K562 (cell line): ENCODE measurements around the gene ZNF692. TPM values are rescaled to one million over a fixed set of nuclear protein-coding genes. Genes with fewer than 3 reads are reported as not detected.

Source experiments
- FOXA3 ChIP-seq, 2 experiments: fragments of 450-650 bp in 1 of 2; sonication (generic) in 1 of 2; formaldehyde crosslinking; IDR thresholded peaks in 1 of 2; conservative IDR thresholded peaks in 1 of 2; 2 replicates each; pipeline versions ENCODE4 v1.4.0 to v1.8.0; 2020 to 2022; ENCODE audit warnings: mild to moderate bottlenecking in 2 of 2, missing genetic modification reagents in 1 of 2
- HCFC1 ChIP-seq: IDR thresholded peaks from 2 replicates; pipeline ENCODE4 v1.6.1; 2012; ENCODE audit warnings: low read depth, low read length, improper control_type of control experiment
- HDGF ChIP-seq: fragments of 450-650 bp; IDR thresholded peaks from 2 replicates; pipeline ENCODE4 v1.6.1; 2016
- LCOR ChIP-seq: sonication (generic); formaldehyde crosslinking; IDR thresholded peaks from 2 replicates; pipeline ENCODE4 v1.8.0; 2022; ENCODE audit warnings: mild to moderate bottlenecking, missing genetic modification reagents
- MAFG ChIP-seq: fragments of 450-650 bp; conservative IDR thresholded peaks from 2 replicates; pipeline ENCODE4 v1.6.1; 2016; ENCODE audit warnings: missing genetic modification characterization, missing compliant biosample characterization
- NCOA6 ChIP-seq: fragments of 450-650 bp; IDR thresholded peaks from 2 replicates; pipeline ENCODE4 v1.6.1; 2017; ENCODE audit warnings: mild to moderate bottlenecking
- PPARD ChIP-seq: fragments of 250-450 bp; sonication (Bioruptor Pico); IDR thresholded peaks from 2 replicates; pipeline ENCODE4 v1.8.0; 2022; ENCODE audit warnings: inconsistent platforms, mild to moderate bottlenecking, moderate library complexity
- RBM17 ChIP-seq: fragments of 200-400 bp; formaldehyde crosslinking; IDR thresholded peaks from 2 replicates; pipeline ENCODE4 v1.6.1; 2017; ENCODE audit warnings: low read depth, mild to moderate bottlenecking, low read length, borderline replicate concordance
- RBM39 ChIP-seq: fragments of 200-400 bp; formaldehyde crosslinking; optimal IDR thresholded peaks from 2 replicates; pipeline ENCODE3; 2018; ENCODE audit warnings: low read depth, low read length
- SREBF2 ChIP-seq: sonication (generic); formaldehyde crosslinking; IDR thresholded peaks from 2 replicates; pipeline ENCODE4 v1.4.0; 2020; ENCODE audit warnings: mild to moderate bottlenecking, missing genetic modification reagents
- TAF1 ChIP-seq: IDR thresholded peaks from 2 replicates; pipeline ENCODE4 v1.6.1; 2011; ENCODE audit warnings: mild to moderate bottlenecking, low read length, moderate library complexity; ENCODE audit not compliant: insufficient read depth, control insufficient read depth, severe bottlenecking; ENCODE audit errors: extremely low read depth
- TCF7L2 ChIP-seq: fragments of 150-350 bp; IDR thresholded peaks from 2 replicates; pipeline ENCODE4 v1.6.1; 2016; ENCODE audit warnings: low read depth, mild to moderate bottlenecking, low read length, moderate library complexity
- TEAD2 ChIP-seq: fragments of 450-650 bp; IDR thresholded peaks from 2 replicates; pipeline ENCODE4 v1.6.1; 2016; ENCODE audit warnings: missing genetic modification characterization, control low read depth, missing compliant biosample characterization
- ZNF316 ChIP-seq: fragments of 450-650 bp; IDR thresholded peaks from 2 replicates; pipeline ENCODE4 v1.6.1; 2016
- ZNF347 ChIP-seq: fragments of 450-650 bp; formaldehyde crosslinking; IDR thresholded peaks from 2 replicates; pipeline ENCODE4 v1.4.0; 2020; ENCODE audit warnings: low read depth, mild to moderate bottlenecking, moderate library complexity
- ZNF707 ChIP-seq: fragments of 250-450 bp; sonication (Bioruptor Pico); conservative IDR thresholded peaks from 2 replicates; pipeline ENCODE4 v1.8.0; 2022; ENCODE audit warnings: inconsistent platforms, mild to moderate bottlenecking, moderate library complexity
- polyA plus RNA-seq, 8 experiments: library from polyadenylated mRNA; depleted of rRNA in 4 of 8; stranded (reverse) in 5 of 8; unstranded in 3 of 8; fragments of >200 nt; fragmentation: Nextera tagmentation in 2 of 8; fragmentation: Illumina TruSeq in 1 of 8; extraction: Ambion mirVana in 2 of 8; extraction: Trizol in 1 of 8; gene quantifications; 2 replicates each; pipeline versions ENCODE4 v1.2.1 to v1.2.3, GENCODE V29; 2011 to 2014; ENCODE audit warnings: inconsistent platforms in 1 of 8, missing spikeins in 1 of 8
- total RNA-seq, 7 experiments: library from RNA; depleted of rRNA in 6 of 7; stranded (reverse); fragments of >200 nt in 6 of 7; fragmentation: Illumina TruSeq in 2 of 7; extraction: Trizol in 2 of 7; gene quantifications; 2 replicates each; pipeline versions ENCODE4 v1.2.1 to v1.2.3, GENCODE V29; 2011 to 2021; ENCODE audit warnings: low replicate concordance in 1 of 7
- TF ChIP-seq, protein P1 (sequence below), 2 experiments: fragments of 450-650 bp; conservative IDR thresholded peaks; 2 replicates each; pipeline ENCODE4 v1.6.1; 2017; ENCODE audit warnings: mild to moderate bottlenecking in 2 of 2, moderate library complexity in 2 of 2
- TF ChIP-seq, protein P2 (sequence below): fragments of 250-450 bp; sonication (Bioruptor Pico); IDR thresholded peaks from 2 replicates; pipeline ENCODE4 v1.5.0; 2022; ENCODE audit warnings: mild to moderate bottlenecking
- TF ChIP-seq, protein P3 (sequence below): fragments of 250-450 bp; sonication (Bioruptor Pico); IDR thresholded peaks from 2 replicates; pipeline ENCODE4 v1.4.0; 2020; ENCODE audit warnings: borderline replicate concordance
- TF ChIP-seq, protein P4 (sequence below): fragments of 450-650 bp; IDR thresholded peaks from 2 replicates; pipeline ENCODE4 v1.6.1; 2016

The ZNF692 gene
- total and polyA plus RNA-seq, 9 of the 15 experiments (the other 6 are each of a cell fraction or from before 2014, with no cell fraction given) = 8.4 to 143 (median 55.9) TPM

DNA sequence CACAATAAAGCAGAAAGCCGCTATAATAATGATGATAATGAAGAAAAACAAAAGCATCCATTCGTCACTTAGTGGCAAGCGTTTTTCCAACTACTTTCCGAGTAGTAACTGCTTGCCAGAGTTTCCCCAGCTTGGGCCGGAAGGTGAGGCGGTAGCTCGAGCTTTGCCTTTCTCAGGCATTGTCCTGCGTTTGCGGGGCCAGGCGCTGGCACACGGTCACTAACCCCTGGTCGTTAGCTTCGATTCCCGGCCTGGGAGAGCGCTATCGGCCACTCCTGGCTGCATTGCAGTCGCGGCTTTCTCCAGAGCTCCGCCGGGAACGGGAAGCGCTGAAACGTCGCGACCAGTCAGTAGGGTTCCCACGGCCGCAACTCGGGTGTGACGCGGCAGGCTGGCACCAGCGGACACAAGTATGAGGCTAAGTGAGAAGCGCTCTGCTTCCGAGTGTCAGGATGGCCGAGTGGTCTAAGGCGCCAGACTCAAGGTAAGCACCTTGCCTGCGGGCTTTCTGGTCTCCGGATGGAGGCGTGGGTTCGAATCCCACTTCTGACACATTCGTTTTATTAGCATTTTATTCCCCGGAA, 14.6 kb upstream of the ZNF692 start (continued):
- TF ChIP-seq FOXA3 (CRISPR knock-in tag; conservative IDR thresholded peaks at IDR 0.05 in 1 of 2, IDR thresholded peaks at IDR 0.05 in 1 of 2) (no peak; a peak in 1 of 4 replicates), ZNF316 (peak; percentile 49; the same call in 1 of the 2 replicates), NCOA6 (no peak), RBM17 (no peak), TEAD2 (tag) (no peak), MAFG (tag) (no peak), RBM39 (no peak), ZNF707 (CRISPR knock-in tag) (no peak), SREBF2 (CRISPR knock-in tag) (no peak), TAF1 (peak; percentile 64), ZNF347 (CRISPR knock-in tag) (no peak), TCF7L2 (no peak), HDGF (no peak), HCFC1 (0 out of 2 replicates have a peak, but pooled peaks have one; percentile 49), PPARD (CRISPR knock-in tag) (no peak), LCOR (CRISPR knock-in tag) (no peak; the same call in 1 of the 2 replicates)
- TF ChIP-seq, protein P1, sequence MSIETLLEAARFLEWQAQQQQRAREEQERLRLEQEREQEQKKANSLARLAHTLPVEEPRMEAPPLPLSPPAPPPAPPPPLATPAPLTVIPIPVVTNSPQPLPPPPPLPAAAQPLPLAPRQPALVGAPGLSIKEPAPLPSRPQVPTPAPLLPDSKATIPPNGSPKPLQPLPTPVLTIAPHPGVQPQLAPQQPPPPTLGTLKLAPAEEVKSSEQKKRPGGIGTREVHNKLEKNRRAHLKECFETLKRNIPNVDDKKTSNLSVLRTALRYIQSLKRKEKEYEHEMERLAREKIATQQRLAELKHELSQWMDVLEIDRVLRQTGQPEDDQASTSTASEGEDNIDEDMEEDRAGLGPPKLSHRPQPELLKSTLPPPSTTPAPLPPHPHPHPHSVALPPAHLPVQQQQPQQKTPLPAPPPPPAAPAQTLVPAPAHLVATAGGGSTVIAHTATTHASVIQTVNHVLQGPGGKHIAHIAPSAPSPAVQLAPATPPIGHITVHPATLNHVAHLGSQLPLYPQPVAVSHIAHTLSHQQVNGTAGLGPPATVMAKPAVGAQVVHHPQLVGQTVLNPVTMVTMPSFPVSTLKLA (conservative IDR thresholded peaks at IDR 0.05) = peak in 1 of 2 experiments; percentile 46; a peak in 1 of 4 replicates
- TF ChIP-seq, protein P2, sequence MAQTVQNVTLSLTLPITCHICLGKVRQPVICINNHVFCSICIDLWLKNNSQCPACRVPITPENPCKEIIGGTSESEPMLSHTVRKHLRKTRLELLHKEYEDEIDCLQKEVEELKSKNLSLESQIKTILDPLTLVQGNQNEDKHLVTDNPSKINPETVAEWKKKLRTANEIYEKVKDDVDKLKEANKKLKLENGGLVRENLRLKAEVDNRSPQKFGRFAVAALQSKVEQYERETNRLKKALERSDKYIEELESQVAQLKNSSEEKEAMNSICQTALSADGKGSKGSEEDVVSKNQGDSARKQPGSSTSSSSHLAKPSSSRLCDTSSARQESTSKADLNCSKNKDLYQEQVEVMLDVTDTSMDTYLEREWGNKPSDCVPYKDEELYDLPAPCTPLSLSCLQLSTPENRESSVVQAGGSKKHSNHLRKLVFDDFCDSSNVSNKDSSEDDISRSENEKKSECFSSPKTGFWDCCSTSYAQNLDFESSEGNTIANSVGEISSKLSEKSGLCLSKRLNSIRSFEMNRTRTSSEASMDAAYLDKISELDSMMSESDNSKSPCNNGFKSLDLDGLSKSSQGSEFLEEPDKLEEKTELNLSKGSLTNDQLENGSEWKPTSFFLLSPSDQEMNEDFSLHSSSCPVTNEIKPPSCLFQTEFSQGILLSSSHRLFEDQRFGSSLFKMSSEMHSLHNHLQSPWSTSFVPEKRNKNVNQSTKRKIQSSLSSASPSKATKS (CRISPR knock-in tag) = no peak
- TF ChIP-seq, protein P3, sequence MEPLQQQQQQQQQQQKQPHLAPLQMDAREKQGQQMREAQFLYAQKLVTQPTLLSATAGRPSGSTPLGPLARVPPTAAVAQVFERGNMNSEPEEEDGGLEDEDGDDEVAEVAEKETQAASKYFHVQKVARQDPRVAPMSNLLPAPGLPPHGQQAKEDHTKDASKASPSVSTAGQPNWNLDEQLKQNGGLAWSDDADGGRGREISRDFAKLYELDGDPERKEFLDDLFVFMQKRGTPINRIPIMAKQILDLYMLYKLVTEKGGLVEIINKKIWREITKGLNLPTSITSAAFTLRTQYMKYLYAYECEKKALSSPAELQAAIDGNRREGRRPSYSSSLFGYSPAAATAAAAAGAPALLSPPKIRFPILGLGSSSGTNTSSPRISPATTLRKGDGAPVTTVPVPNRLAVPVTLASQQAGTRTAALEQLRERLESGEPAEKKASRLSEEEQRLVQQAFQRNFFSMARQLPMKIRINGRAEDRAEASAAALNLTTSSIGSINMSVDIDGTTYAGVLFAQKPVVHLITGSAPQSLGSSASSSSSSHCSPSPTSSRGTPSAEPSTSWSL (CRISPR knock-in tag) = no peak
- TF ChIP-seq, protein P4, sequence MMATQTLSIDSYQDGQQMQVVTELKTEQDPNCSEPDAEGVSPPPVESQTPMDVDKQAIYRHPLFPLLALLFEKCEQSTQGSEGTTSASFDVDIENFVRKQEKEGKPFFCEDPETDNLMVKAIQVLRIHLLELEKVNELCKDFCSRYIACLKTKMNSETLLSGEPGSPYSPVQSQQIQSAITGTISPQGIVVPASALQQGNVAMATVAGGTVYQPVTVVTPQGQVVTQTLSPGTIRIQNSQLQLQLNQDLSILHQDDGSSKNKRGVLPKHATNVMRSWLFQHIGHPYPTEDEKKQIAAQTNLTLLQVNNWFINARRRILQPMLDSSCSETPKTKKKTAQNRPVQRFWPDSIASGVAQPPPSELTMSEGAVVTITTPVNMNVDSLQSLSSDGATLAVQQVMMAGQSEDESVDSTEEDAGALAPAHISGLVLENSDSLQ = no peak
